HG03432 (cell line): Measurements from ENCODE around the gene FEZ2.

Experiments used
- ATAC-seq: cut with Tn5 transposase; IDR thresholded peaks from one replicate; pipeline ENCODE4 v1.9.1; 2021; ENCODE audit warnings: mild to moderate bottlenecking, moderate library complexity; ENCODE audit not compliant: unreplicated experiment

Gene FEZ2

DNA sequence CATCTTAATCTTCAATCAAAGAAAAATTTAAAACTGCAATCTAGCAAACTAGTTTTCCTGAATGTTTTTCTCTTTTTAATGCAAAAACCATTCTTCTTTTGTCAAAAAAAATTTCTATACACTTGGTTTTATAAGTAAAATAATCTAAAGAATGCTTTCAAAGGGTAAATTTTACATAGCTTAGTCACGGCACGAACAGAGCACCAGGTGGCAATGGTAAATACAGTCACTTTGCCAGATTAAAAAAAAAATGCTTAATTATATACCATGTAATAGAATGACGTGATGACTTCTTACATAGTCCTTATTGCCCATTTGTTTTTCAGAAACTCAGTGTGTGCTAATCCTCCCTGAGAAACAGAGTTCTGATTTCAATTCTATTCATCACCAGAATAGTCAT, 10.4 kb downstream of the FEZ2 start:
- ATAC-seq: no peak

DNA sequence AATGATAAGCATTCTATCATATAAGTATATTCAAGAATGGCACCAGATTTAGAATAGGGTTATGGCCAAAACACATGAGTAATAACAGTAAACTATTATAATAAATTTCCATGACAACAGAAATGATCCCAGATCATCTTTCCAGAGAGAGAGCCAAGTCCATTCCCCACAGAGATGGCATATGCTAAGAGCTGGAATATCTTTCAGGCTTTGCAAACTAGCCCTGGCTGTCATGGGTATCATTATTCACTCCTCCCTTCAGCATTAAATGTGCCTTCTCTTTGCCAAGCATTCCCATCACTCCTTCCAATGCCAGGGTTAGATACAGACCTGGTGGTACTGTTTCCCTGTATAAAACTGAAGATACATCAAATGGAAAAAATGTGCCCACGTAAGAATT, 10.9 kb downstream of the FEZ2 start:
- no peak for ATAC-seq

DNA sequence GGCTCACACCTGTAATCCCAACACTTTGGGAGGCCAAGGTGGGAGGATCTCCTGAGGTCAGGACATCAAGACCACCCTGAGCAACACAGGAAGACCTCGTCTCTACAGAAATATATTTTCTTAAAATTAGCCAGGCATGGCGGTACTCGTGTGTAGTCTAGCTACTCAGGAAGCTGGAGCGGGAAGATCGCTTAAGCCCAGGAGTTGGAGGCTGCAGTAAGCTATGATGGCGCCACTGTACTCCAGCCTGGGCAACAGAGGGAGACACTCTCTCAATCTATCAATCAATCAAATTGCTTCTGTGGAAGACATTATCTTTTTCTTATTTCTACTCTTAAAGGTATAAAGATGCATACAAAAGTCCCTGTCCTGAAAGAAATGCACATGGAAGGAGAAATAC, 11.3 kb downstream of the FEZ2 start:
- no peak for ATAC-seq

DNA sequence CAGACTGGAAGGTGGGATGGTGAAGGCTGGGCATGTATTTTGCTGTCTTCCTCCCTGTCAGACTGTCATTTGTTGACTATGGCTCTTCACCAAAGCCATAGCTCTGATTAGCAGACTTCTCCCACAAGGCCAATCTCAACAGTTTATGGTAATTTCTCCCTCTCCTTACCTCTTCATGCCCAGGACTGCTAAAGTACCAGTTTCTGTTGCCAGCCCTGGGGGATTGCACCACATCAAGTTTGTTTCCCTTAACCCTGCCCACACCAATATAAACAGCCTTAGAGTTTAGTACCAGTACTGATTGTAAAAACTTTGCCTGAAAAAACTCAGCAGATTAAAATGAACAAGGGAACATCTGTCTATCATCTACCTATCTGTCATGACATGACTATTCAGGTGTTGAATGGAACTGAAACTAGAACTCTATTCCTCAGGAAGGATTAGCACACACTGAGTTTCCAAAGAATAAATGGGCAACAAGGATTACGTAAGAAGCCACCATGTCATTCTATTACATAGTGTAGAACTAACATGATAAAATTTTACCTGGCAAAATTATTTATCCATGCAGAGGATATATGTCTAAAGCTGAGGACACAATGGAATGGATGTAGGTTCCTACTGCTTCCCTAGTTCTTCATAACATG, 13.7 kb downstream of the FEZ2 start:
- ATAC-seq: no peak

DNA sequence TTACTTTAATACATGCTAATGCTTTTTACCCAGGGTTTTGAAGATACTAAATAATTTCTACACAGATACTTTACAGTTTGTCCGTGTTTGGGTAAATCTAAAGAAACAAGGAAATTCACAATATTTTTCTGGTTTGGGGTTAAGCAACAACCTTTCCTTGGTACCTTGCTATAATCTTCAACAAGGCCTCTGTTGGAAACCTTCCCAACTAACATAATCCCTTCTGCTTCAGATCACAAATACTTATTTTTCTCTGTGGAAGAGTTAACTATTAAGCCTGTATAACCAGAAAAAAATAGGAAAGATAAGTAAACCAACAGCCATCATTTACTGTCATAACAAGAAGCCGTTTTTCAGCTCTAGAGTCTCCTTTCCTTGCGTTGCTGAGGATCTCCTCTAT, 15.0 kb downstream of the FEZ2 start:
- ATAC-seq: no peak

DNA sequence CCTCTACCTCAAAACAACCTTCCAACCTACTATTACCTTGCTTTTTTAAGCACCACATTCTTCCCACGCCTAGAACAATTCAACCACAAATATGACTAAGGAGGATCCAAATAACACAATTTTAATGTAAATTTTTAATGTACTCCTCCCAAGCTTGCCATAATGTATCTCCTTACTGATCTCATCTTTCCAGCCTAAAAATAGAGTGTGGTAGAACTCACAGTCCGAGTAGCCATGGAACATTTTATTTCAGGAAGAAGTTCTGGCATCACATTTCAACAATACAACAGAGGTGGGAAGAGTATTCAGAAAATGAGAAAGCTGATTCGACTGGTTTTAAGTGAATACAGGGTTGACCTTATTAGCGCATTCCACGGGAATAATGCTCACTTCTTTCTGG, 15.4 kb downstream of the FEZ2 start:
- ATAC-seq: no peak

DNA sequence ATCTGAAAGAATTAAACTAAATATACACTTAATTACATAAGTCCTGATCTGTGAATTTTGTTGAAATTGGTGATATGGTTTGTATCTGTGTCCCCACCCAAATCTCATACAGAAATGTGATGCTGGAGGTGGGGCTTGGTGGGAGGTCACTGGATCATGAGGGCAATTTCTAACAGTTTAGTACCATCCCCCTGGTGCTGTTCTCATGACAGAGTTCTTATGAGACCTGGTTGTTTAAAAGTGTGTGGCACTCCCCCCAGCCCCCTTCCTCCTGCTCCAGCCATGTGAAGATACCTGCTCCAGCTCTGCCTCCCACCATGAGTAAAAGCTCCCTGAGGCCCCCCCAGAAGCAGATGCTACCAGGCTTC, 18.7 kb downstream of the FEZ2 start:
- ATAC-seq: no peak

DNA sequence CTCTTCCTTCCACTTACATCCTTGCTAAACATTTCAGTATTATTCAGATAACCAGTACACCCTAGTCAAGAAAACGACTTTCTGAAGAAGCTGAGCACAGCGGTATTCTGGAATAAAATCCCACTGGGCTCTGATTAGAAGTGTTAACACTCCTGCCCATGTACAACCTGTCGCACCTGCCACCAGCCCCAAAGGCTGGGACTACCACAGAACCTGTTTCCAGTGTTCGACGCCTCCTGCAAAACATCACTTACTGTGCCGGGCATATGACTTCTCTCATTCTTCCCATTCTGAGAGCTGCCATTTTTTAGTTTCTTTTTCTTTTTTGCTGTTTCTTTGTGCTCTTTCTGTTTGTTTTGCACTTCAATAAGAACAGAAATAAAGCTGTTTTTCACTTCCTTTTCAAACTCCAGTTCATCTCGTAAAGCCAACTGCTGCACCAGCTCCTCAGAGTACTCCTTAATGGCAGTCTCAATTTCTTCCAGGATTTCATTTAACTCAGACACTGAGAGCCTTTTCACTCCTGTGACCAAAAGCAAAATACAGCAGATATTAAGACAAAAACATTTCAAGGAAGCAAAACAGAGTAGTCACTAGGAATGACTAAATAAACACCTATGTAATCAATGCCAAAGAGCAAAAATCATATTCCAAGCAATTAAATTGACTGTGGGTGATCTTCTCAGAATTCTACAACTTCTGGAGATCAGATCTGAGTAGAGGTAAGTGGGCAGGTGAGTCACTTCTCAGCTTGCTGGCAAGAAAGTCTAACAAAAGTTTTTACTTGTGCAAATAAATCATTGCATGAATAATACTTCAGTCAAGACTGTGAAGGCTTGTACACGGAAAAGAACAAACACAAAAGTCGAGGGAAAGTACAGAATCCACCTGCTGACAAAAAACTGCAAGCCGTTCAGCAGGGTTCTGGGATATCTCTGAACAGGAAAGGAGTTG, 19.3 kb downstream of the FEZ2 start:
- no peak for ATAC-seq

DNA sequence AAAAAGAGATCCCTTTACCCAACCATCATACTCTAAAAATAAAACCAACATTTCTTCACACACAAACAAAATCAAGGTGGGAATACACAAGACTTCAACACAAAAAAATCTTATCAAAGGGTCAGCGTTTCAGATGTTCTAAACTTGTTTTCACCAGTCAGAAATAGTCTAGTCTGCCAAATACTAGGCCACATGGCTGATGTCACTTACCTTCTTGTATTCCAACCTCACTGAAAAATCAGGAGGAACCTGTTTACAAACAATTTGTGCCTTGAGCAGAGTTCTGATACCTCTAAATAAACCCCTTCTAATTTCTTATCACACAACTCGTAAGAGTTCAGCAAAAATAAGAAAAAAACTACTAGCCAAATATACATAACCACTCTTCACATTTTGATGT, 20.1 kb downstream of the FEZ2 start:
- no peak for ATAC-seq

DNA sequence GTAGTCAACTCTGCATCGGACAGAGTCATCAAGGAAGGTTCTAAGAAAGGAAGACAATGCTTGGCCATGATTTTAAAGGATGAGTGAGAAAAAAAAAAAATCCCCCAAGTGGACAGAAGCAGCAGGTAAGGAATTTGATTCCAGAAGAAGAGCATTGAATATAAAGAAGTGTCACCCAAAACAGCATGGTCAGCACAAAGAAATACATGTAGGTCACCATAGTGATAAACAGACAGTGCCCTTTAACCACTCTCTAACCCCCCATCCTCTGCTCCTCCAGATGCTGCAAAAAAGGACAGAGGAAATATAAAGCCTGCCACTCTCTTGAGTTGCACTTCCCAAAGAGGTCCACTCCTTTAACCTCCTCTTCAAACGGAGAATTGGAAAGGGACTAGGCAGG, 23.4 kb downstream of the FEZ2 start:
- no peak for ATAC-seq

DNA sequence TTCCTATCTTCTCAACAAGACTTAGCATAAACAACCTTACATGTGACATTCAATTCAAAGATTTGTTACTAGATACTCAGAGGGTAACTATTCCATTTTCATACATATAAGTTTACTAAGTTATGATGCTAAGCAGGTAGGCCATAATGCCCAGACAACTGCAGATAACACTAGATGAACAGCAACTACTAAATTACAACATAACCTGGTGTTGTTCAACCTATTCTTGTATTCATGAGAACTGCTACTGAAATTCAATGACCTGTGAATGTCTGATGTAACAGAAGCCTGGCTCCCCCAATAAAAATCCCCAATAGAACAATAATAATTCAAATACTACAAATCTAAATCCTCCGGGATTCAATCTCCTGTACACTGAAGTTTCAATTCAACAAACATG, 24.8 kb downstream of the FEZ2 start:
- ATAC-seq: no peak

DNA sequence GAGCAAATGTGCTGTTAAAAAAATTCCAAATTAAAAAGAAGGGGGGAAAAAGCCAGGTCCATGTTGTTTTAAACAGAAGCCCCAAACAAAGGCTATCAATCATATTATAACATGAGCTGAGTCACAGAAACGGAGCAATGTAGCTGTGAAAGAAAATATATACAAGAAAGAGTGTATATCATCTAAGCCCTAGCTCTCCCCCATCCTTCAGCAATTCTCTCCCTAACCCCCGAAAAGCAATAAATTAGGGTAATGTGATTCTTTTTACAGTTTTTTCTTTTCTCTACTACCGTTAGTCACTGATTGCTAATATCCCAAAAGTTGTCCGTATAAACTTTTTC, 25.3 kb downstream of the FEZ2 start:
- ATAC-seq: no peak

DNA sequence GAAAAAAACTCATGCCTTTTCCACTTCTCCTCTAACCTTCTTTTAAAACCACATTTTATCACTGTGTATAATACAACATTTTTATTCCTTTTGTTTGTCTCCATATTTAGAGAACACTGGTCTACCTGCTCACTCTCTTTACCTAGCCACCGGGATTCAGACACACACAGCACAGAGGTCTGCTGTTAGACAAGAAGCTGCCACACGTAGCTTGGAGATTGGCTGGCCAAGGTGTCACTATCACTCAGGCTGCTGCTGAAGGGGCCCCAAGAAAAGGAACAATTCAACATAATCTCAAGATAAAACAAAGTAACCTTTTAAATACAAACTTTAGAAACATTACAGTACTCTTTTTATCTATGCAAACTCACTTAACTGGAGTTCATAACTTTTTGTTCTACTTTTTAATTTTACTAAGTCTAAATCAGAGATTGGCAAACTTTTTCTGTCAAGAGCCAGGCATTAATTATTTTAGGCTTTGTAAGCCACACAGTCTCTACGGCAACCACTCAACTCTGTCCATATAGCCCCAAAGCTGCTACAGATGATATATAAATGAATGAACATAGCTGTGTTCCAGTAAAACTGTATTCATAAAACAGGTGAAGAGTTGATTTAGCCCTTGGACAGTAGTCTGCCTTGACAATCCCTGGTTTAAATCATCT, 25.8 kb downstream of the FEZ2 start:
- no peak for ATAC-seq

DNA sequence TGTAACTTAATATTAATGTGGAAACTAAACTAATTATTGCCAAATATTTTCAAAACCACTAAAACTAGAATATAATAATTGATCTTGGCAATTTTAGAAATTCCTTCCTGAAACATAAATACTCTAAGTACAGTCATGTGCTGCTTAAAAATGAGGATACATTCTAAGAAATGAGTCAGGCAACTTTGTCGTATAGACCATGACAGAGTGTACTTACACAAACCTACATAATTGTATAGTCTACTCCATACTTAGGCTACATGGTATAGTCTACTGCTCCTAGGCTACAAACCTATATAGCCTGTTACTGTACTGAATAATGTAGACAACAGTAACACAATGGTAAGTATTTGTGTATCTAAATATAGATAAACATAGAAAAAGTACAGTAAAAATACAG, 27.6 kb downstream of the FEZ2 start:
- ATAC-seq: no peak

DNA sequence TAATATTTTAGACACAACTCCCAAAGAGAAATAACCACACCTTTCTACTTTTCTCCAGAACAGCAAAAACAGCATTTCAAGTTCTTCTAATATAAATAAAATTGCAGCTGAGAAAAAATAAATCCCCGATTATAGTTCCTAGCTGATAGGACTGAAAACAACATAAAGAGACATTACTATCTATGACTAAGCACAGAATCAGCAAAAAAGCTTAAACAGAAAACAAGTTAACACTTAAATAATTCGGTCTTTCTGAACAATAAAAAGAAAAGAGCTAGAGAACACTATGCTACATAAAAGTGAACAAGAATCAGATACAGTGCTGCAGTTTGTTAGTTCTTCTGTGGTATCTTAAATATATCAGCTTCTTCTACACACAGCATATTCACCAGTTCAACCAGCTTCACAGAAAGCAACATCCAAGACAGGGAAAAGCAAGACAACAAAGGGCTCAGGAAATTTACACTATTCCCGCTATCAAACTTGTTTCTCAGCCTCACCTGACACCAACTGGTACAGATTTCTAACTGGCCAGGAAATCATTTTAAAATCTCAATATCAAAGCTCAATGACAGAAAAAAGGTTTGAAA, 28.6 kb downstream of the FEZ2 start:
- no peak for ATAC-seq

DNA sequence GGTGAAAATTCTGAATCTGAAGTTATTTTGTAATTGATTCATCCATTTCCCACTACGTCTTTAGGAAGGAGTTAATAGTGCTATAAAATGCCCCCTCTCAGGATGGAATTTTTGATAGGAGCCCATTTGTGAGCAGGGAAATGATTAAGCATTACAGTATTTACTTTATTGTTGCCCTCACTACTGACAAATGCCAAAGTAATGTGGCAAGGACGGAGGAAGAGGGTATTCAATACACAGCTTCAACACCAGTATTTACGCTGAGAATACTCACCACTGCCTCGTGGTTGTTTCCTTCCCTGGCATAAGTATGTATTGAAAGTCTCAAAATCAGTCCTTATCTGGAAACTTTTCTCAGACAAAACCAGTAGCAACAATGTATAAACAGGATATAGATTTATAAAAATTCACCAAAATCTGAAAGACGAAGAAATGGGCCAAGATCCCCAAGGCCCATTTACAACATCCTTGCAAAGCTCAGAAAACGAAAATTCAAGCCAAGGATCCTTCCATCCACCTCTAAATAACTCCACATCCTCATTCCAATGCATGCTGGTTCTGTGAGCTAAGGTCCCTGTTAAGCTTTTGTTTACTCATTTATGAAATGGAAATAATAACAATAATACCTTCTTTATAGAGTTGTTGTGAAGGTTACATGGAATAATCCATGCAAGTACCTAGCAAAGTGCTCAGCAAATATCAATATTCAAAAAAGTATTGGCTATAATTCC, 29.3 kb downstream of the FEZ2 start:
- ATAC-seq: no peak

DNA sequence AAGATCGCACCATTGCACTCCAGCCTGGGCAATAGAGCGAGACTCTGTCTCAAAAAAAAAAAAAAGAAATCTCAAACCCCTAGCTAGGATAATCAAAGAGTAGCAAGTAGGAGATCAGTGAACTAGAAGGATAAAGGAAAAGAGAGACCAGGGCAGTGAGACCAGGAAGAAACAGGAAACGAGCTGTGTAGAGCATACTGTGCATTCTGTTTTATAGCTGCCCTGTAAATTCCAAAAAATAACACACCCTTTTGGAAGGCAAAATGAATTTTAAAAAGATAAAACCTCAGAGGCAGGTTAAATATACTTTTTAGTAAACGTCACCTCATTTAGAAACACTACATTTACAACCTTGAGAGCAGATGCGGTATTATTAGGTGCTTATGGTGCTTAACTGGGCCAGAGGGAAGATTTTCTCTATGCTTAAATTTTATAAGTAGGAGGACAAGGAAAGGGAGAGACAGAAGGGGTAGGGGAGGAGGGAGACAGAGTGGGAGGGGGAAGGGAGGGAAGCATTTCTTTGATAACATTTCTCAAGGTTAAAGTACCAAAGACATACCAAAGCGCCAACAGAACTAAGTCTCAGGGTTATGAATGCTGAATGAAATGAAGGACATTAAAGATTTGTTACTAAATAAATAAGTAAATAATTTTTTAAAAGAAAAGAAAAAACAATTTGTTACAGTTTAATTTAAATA, 30.1 kb downstream of the FEZ2 start:
- ATAC-seq: no peak

DNA sequence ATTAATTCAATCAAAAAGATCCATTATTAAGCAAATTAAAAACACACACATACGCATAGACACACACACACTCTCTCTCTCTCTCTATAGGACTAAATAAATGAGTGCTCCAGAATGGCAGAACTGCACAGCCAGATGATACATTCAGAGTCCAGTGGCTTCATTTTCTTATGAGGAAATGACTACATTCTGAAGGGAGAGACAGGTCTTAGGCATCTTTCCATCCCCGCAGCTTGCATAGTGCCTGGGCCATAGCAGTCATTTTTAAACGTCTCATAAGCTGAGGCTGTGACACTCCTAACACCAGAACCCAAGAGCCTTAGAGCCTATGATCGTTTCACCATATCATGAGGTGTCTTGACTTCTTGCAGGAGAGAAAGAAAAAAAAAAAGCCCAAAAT, 31.1 kb downstream of the FEZ2 start:
- ATAC-seq: no peak

DNA sequence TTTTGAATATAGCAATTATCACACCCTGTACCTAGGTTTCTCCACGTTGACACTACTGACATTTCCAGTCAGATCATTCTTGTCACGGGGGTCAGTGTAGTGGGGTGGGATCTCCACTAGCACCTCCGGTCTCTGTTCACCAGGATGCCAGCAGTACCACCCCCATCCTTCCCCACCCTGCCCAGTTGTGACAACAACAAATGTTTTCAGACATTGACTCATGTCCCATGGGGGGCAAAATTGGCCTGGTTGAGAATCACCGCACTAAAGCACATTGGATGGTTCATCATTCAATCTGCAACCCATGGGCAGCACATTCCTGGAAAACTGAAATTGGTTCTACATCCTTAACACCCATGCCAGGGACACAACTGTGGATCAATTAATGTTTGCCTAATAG, 32.3 kb downstream of the FEZ2 start:
- no peak for ATAC-seq

DNA sequence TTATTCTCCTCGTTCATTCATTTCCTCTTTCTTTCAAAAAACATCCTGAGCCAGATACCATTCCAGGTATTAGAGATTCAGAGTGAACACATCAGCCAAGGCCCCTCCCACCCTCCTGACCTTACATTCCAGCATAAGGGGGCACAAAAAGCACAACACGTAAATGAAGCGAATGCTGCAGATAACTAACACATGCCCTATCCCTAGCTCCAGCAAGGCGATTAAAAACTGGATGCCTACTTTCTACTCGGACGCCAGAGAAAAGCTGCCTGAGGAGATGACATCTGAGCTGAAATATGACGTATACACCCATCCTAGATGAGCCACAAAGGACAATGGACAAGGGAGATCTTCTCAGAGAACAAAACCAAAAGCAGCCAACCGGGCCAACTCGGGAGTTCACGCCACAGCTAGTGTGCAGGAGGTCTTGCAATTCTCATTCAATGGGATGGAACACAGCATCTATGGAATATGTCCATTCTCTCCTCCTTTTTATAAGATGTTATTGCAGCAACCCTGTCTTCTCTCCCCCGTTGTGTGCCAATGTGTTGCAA, 33.5 kb downstream of the FEZ2 start:
- no peak for ATAC-seq
